IMR-90 (cell line): ENCODE measurements around the gene ACIN1.

ENCODE experiments used
- BHLHE40 ChIP-seq: fragments of 150-350 bp; IDR thresholded peaks from 2 replicates; pipeline ENCODE4 v1.6.1; 2016; ENCODE audit warnings: mild to moderate bottlenecking, low read depth, low read length
- CTCF ChIP-seq: conservative IDR thresholded peaks from 2 replicates; pipeline ENCODE4 v1.5.1; 2012; ENCODE audit warnings: mild to moderate bottlenecking, low read depth, low read length, improper control_type of control experiment
- MAFK ChIP-seq: IDR thresholded peaks from 2 replicates; pipeline ENCODE4 v1.6.1; 2012; ENCODE audit warnings: low read depth, low read length, improper control_type of control experiment
- POLR2A ChIP-seq: IDR thresholded peaks from 2 replicates; pipeline ENCODE4 v1.6.1; 2012; ENCODE audit warnings: mild to moderate bottlenecking, low read depth, low read length
- RAD21 ChIP-seq: IDR thresholded peaks from 2 replicates; pipeline ENCODE4 v1.6.1; 2012; ENCODE audit warnings: low read length, improper control_type of control experiment
- RCOR1 ChIP-seq: IDR thresholded peaks from 2 replicates; pipeline ENCODE4 v1.6.1; 2012; ENCODE audit warnings: mild to moderate bottlenecking, low read length, improper control_type of control experiment; ENCODE audit not compliant: insufficient replicate concordance
- RFX5 ChIP-seq: IDR thresholded peaks from 2 replicates; pipeline ENCODE4 v1.8.0; 2012; ENCODE audit warnings: low read depth, mild to moderate bottlenecking, low read length, moderate library complexity
- USF2 ChIP-seq: fragments of 150-350 bp; IDR thresholded peaks from 2 replicates; pipeline ENCODE4 v1.6.1; 2017; ENCODE audit warnings: mild to moderate bottlenecking, antibody characterized with exemption, low read length, low read depth

DNA sequence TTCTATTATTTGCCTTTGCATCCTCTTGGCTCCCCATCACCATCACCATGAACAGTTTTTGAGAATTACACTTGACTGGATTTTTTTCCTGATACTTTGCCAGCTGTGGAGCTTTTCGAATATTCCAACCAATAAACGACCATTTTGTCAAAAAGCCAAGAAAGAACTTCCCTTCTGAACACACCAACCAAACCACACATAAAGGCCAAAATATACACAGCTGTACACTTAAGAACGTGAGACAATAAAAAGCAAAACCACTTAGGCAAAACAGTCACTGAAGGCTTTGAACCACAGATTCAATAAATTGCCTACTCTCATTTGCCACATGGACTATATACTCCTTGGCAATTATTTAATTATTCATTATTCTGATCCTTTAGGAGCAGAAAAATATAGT is 86.1 kb downstream of the ACIN1 start:
- TF ChIP-seq POLR2A (no peak), CTCF (no peak), RCOR1 (no peak), RAD21 (no peak), RFX5 (no peak), USF2 (no peak), BHLHE40 (no peak), MAFK (no peak)
